ENCODE data around the gene MCM8.

MCM8 gene

GRCh38 chr20:6046432-6046831, 96.0 kb downstream of the MCM8 start:
- FAIRE-seq, result no peak

GRCh38 chr20:6048391-6048790, 97.9 kb downstream of the MCM8 start:
- no peak for FAIRE-seq
